Liver (tissue), 3 donors: ENCODE results near the gene GEMIN5.

Source experiments
- CTCF ChIP-seq: fragments of 150-350 bp; IDR thresholded peaks from 2 replicates; pipeline ENCODE4 v1.5.1; 2017; ENCODE audit warnings: improper control_type of control experiment, low read depth, low read length; ENCODE audit not compliant: missing input control
- FOXA1 ChIP-seq: IDR thresholded peaks from 2 replicates; pipeline ENCODE4 v1.6.1; 2016; ENCODE audit warnings: antibody characterized with exemption
- GABPA ChIP-seq, 2 donors: IDR thresholded peaks in 1 of 2; conservative IDR thresholded peaks in 1 of 2; 2 replicates each; pipeline ENCODE4 v1.6.1; 2016; ENCODE audit warnings: antibody characterized with exemption in 2 of 2, mild to moderate bottlenecking in 1 of 2, moderate library complexity in 1 of 2
- HNF4G ChIP-seq: IDR thresholded peaks from 2 replicates; pipeline ENCODE4 v1.6.1; 2016; ENCODE audit warnings: antibody characterized with exemption
- JUND ChIP-seq, 2 donors: IDR thresholded peaks; 2 replicates each; pipeline ENCODE4 v1.6.1; 2016; ENCODE audit warnings: antibody characterized with exemption in 2 of 2
- MAX ChIP-seq: IDR thresholded peaks from 2 replicates; pipeline ENCODE4 v1.6.1; 2016; ENCODE audit warnings: antibody characterized with exemption
- RAD21 ChIP-seq, 2 donors: IDR thresholded peaks; 2 replicates each; pipeline ENCODE4 v1.6.1; 2016; ENCODE audit warnings: antibody characterized with exemption in 2 of 2, mild to moderate bottlenecking in 2 of 2
- REST ChIP-seq: IDR thresholded peaks from 2 replicates; pipeline ENCODE4 v1.6.1; 2016; ENCODE audit warnings: antibody characterized with exemption, mild to moderate bottlenecking
- SP1 ChIP-seq: IDR thresholded peaks from 2 replicates; pipeline ENCODE4 v1.6.1; 2018; ENCODE audit warnings: antibody characterized with exemption, mild to moderate bottlenecking
- TAF1 ChIP-seq: conservative IDR thresholded peaks from 2 replicates; pipeline ENCODE4 v1.6.1; 2016; ENCODE audit warnings: antibody characterized with exemption, mild to moderate bottlenecking
- YY1 ChIP-seq: IDR thresholded peaks from 2 replicates; pipeline ENCODE4 v1.6.1; 2016; ENCODE audit warnings: antibody characterized with exemption, mild to moderate bottlenecking
- ZBTB33 ChIP-seq: IDR thresholded peaks from 2 replicates; pipeline ENCODE4 v1.6.1; 2016; ENCODE audit warnings: antibody characterized with exemption
- donor health status: healthy.
- donor health status: healthy.

- TF ChIP-seq CTCF: no peak
- TF ChIP-seq FOXA1: no peak
- TF ChIP-seq YY1: no peak
- TF ChIP-seq REST: no peak
- no peak for TF ChIP-seq MAX
- TF ChIP-seq HNF4G: no peak
- TF ChIP-seq RAD21 (IDR thresholded peaks at IDR 0.05): no peak
- no peak for TF ChIP-seq SP1
- no peak for TF ChIP-seq ZBTB33
- TF ChIP-seq TAF1: no peak
- TF ChIP-seq GABPA (IDR thresholded peaks at IDR 0.05 in 1 of 2, conservative IDR thresholded peaks at IDR 0.05 in 1 of 2): no peak
- TF ChIP-seq JUND (IDR thresholded peaks at IDR 0.05): no peak
Observed at GRCh38 chr5:154962494-154962893, 24.5 kb upstream of the GEMIN5 start.
